GM19099 (cell line): ENCODE measurements around the gene LRG1.

Source experiments
- POLR2A ChIP-seq: IDR thresholded peaks from 3 replicates; pipeline ENCODE4 v1.6.1; 2011; ENCODE audit warnings: low read depth; ENCODE audit not compliant: insufficient read length; ENCODE audit errors: extremely low read depth

The LRG1 gene

DNA sequence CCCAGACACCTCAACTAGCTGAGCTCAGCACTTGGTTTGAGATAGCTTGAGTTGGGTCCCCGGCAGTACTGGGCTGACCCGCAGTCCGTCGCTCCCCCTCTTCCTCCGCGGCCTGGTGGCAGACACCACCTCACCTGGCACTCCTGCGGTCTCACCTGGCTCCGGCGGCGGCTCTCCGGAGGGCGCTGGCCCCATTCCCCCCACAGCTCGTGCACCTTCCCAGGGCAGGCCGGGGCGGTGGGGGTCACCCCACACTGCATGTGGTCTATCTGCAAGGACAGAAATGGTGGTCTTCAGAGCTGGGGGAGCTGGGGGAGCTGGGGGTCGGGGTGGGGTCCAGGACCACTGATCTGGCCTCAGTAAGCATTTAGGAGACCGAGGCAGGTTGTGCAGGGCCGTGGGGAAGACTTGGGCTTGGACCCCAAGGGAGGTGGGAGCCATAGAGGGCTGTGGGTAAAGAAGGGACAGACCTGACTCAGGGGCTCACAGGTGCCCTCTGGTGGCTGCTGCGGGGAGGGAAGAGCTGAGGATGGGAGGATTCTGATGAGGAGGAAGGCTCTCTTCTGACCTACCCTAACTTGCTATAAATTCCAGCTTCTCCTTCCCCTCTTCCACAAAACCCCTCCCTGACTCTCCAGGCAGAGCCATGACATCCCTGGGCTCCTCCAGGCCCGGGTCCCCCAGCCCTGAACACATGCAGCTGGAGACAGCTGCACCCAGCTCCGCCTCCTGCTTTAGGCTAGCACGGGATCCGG, 14.9 kb downstream of the LRG1 start:
- no peak for TF ChIP-seq POLR2A

DNA sequence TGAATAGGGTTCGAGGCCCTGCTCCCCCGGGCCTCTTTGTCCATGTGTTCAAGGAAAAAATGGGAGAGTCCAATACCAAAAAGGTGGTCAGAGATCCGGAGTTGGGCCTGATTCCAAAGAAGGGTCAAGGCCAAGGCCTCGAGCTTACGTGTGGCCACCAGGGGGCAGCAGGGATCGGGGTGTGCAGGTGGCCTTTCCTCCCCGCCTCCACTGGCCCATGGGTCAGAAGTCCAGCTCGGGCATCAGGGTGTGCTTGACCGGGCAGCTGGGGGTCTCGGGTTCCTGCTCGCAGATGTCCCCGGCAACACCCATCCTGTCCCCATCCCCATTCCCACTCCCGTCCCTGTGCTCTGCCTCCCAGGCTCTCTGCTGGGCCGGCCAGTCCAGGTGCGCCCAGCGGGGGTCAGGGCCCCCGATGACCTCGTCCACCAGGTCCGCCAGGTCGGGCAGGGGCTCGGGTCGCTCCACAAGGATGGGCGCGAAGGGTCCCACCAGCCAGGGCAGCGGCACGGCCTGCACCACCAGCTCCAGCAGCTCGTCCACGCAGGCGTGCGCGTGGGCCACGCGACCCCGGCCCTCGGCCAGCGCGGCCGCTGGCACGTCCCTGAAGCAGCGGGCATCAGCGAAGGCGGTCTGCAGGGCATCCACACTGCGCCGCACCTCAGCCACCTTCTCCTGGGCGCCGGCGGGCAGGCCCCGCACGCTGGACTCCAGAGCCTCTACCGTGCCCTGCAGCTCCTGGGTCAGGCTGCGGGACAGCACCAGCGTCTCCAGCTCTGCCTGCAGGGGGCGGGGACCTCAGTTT, 16.3 kb downstream of the LRG1 start:
- TF ChIP-seq POLR2A = no peak

DNA sequence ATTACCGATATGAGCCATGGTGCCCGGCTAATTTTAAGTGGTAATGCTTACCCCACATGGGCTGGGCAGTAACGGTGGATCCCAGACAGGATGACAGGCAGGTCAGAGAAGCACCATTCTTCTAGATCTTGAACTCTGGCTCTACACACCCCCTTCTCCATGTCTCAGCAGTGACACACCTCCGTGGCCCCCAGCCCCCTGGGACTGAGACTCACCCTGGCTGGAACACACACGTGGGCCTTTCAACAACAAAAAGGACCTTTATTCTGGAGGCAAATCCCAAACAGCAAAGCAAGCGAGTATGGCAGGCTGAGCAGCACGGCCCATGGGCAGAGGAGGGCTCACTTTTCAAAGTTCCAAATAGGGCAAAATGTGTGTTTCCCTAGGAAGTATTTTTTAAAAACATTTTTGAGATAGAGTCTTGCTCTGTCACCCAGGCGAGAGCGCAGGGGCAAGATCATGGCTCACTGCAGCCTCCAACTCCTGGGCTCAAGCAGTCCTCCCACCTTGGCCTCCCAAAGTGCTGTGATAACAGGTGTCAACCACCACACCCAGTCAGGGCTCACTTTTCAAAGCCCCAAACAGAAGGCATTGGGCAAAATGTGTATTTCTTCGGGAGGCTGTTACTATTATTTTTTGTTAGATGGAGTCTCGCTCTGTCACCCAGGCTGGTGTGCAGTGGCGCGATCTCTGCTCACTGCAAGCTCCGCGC, 17.4 kb downstream of the LRG1 start:
- no peak for TF ChIP-seq POLR2A

DNA sequence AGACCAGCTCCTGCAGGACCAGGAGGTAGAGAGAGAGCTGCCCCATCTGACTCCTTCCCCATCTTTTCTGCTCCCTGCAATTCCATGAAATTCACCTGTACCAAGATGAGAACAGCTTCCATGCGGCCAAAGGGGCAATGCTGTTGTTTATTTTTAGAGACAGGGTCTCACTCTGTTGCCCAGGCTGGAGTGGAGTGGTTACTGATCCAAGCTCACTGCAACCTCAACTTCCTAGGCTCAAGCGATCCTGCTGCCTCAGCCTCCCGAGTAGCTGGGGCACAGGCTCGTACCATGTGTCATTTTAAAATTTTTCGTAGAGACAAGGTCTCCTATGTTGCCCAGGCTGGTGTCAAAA, 18.0 kb downstream of the LRG1 start:
- no peak for TF ChIP-seq POLR2A

DNA sequence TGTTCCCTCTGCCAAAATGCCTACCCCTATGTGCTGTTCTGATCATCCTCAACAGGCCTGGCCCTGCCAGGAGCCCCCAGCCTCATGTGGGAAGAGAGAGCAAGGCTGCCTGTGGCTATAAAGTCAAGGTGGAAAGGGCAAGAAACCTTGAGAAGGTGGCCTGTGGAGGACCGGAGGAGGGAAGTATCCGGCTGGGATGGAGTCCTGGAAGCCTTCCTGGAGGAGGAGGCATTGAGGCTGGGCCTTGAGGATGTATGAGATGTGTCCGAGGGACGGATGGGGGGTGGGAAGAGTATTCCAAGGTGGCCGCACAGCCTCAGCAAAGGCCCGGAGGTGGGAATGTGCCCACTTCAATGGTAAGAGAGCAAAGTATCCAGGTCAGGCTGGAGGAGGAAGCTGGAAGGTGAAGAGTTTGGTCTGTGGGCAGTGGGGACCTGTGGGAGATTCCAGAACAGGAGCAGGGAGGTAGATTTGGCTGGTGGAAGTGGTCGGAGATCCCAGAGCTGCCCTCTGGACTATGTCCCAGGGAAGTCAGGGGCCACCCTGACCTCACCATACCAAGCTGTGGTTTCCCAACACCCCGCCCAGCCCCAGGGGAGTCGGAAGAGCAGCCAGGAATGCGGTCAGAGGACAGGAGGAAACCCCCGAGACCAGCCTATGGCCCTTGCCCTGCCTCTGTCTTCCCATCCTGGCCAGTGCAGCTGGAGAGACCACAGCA, 18.5 kb downstream of the LRG1 start:
- TF ChIP-seq POLR2A = no peak

DNA sequence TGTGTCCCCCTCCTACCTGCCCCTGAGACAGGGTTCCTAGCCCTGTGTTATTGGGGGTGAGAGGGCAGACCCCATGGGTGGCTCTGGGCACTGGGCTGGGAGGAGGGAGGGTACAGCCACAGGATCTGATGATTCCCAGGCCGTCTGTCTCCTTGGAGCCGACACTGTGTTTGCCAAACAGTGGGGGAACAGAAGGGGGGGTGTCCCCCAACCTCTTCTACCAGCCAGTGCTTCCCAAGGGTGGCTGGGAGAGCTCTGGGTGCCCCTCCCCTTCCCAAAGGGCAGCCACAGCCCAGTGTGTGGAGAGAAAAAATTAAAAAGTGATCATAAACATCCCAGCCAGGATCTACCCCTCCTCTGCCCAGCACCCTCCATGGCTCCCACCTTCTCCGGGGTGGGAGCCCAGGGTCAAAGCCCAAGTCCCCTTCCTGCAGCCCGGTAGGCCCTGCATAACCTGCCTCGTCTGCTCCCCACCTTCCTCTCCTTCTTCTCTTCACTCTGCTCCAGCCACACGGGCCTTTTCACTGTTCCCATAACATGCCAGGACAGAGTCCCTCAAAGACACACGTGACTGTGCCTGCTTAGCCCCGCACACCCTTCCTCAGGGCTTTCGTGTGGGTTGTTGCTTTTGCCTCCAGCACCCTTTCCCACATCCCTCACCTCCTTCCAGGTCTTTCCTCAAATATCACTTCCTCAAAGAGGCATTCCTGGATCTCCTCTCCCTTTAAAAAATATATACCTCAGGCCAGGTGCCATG, 20.1 kb downstream of the LRG1 start:
- TF ChIP-seq POLR2A = no peak

DNA sequence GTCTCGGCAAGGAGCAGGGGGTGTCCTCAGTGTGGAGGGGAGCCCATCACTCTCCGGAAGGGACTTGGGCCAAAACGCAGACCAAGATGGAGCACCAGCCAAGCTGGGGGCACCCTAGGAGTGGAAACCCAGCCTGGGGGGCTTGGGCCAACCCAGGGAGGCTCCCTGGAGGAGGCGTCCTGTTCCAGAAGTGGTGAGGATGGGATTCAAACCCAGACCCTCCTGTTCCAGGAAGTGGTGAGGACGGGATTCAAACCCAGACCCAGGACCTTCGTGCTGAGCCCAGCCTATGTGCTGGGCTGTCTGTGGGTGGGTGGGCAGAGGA, 20.7 kb downstream of the LRG1 start:
- no peak for TF ChIP-seq POLR2A

DNA sequence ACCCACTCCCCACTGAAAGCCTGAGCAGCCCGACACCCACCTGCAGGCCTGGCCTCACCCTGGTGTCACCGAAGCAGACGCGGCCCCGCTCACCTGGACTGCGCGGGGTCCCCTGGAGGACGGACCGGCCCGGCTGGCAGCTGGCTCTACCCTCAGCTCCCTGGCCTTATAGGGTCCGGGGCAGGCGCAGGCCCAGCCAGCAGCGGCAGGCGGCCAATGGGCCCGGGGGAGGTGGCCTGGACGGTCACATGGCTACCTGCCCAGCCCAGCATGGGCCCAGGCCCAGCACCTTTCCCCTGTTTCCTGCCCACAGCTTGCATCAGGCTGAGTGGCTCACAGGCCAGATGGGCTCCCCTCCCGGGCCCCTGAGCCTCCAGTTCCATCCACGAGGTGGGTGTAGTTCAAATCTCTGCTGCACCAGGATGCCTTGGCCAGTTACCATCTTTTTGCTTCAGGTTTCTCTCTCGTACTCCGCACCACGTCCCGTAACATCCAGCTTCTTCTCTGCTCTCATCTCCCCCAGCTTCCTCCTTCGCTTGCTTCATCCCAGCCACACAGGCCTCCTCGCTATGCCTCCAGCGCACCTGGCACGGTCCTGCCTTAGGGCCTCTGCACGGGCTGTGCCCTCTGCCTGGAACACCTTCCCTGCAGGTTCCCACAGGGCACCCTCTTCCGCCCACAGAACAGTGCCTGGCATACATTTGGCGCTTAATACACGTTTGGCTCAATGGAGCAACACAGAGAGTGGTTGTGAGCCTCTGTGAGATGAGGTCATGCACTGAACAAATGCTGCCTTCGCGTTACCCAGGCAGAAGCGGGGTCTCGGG, 21.3 kb downstream of the LRG1 start, which contains the start of gene PLIN4:
PLIN4 (minus strand) TSS at position 142 of the 827 bp plus-strand sequence. CDS start 214 bp downstream, outside the sequence.
- TF ChIP-seq POLR2A = no peak

DNA sequence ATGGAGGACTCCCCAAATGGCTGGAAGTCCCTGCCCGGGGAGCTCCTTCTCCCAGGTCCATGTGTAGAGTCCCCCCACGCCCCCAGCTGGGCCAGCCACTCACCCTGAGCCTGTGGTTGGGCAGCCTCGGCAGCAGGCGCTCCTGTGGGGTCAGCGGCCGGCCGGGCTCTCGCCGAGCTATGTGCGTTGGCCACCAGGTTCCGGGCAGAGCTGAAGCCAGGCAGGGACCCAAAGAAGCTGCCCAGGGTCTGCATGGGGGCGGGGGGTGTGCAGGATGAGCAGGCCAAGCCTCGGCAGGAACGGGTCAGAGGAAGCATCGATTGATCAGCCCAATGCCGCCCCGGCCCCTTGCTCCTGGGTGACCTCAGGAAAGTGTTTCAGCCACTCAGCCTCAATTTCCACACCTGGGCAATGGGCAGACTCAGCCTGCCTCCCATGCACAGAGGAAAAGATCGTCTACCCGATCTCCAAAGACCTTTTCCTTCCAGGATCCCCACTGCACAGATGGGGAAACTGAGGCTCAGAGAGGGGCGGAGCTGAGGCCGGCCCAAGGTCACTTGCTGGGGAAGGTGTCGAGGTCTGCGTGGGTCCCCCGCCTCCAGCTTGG, 22.3 kb downstream of the LRG1 start:
- no peak for TF ChIP-seq POLR2A

DNA sequence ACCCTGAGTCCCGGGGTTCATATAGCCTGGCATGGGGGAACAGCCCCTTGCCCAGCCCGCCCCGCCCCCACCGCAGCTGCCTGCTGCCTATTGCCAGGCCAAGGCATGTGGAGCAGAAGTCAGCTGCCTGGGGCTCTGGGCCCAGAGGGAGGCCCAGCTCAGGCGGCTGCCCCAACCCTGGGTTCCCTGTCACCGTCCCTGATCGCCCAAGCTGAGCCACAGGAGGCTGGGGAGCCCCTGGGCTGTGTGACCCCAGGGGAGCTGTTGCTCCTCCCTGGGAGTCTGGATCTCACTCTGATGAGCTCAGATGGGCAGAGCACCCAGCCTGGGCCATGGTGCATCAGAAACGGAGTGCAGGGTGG, 22.9 kb downstream of the LRG1 start:
- TF ChIP-seq POLR2A = no peak

DNA sequence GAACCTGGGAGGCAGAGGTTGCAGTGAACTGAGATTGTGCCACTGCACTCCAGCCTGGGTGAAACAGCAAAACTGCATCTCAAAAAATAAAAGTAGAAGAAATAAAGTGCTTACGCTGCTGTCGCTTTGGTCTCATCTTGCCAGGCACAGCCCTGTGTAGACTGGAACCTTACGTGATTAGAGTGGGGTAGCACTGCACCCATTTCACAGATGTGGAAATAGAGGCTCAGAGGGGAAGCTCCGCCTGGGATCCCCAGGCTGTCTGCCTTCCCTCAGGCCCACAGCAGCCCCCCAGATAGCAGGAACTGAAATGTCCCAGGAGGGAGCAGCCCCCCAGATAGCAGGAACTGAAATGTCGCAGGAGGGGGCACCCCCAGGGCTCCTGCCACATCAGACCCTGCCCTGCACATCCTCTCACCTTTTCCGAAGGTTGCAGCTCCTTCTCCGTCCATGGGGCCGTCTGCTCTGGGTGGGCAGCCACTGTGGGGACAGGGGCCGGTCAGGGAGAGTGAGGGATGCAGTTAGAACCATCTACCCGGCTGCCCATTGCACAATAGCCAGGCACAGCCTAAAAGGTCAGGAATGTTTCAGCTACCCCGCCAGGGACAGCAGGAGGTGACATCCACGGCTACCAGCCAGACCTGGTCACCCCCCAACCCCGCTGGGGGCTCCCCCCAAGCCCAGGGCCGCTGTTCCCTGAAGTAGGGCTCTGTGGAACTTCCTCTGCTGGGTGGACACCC, 23.5 kb downstream of the LRG1 start:
- no peak for TF ChIP-seq POLR2A

DNA sequence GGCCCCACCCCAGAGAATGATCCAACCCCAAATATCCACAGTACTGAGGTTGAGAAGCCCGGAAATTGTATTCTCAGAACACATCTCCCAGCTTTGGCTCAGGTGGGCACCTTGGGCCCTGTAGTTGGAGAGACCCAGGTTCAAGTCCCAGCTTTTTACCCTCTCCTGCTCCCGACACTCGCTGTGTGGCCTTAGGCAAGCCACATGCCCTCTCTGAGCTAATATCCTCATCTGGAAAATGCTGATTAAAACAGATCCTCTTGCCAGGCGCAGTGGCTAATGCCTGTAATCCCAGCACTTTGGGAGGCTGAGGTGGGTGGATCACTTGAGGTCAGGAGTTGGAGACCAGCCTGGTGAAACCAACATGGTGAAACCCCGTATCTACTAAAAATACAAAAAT, 24.1 kb downstream of the LRG1 start:
- no peak for TF ChIP-seq POLR2A

DNA sequence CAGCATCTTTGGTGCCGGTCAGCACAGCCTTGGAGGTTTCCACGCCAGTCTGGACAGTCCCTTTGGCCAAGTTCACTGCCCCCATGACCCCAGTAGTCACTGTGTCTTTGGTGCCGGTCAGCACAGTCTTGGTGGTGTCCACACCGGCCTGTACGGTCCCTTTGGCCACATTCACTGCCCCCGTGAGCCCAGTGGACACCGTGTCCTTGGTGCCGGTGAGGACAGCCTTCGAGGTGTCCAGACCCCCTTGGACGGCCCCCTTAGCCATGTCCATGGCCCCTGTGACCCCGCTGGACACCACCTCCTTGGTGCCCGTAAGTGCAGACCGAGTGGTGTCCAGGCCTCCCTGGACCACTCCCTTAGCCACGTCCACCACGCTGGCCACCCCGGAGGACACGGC, 26.6 kb downstream of the LRG1 start:
- TF ChIP-seq POLR2A = no peak
